22Rv1 (cell line): Measurements from ENCODE around the gene STOM.

Experiments used
- H3K27ac ChIP-seq: fragments of 450-650 bp; 2 replicates; pipeline ENCODE4 v1.5.1; 2017
- CTCF ChIP-seq: fragments of 450-650 bp; IDR thresholded peaks from 2 replicates; pipeline ENCODE4 v1.5.1; 2017; ENCODE audit warnings: mild to moderate bottlenecking
- ZFX ChIP-seq: fragments of 450-650 bp; IDR thresholded peaks from 2 replicates; pipeline ENCODE4 v1.6.1; 2017; ENCODE audit warnings: antibody characterized with exemption, borderline replicate concordance

STOM gene

GRCh38 chr9:121395558-121395957 lies 25.5 kb upstream of the STOM start:
- no peak for TF ChIP-seq CTCF
- no peak for TF ChIP-seq ZFX
- no peak overlapping the region for H3K27ac ChIP-seq

GRCh38 chr9:121394292-121394691 lies 24.2 kb upstream of the STOM start:
- H3K27ac ChIP-seq: no peak overlapping the region
- TF ChIP-seq CTCF (no peak), ZFX (no peak)

- TF ChIP-seq CTCF (no peak), ZFX (no peak)
- H3K27ac ChIP-seq: no peak overlapping the region
These were observed 23.3 kb upstream of the STOM start for GRCh38 chr9:121393318-121393717.

- TF ChIP-seq CTCF: no peak
- H3K27ac ChIP-seq: no peak overlapping the region
These were observed 20.3 kb upstream of the STOM start for GRCh38 chr9:121390372-121390771.

- TF ChIP-seq ZFX: no peak
- TF ChIP-seq CTCF: no peak
- no peak overlapping the region for H3K27ac ChIP-seq
These were observed 18.3 kb upstream of the STOM start for GRCh38 chr9:121388140-121388905.

GRCh38 chr9:121386442-121387175 lies 16.6 kb upstream of the STOM start:
- TF ChIP-seq ZFX (no peak), CTCF (no peak)
- H3K27ac ChIP-seq: no peak overlapping the region

- H3K27ac ChIP-seq: no peak overlapping the region
- TF ChIP-seq ZFX (no peak), CTCF (no peak)
These were observed 13.7 kb upstream of the STOM start for GRCh38 chr9:121383715-121384114.
